ENCODE results near the gene TLK1. TPM values are rescaled to one million over a fixed set of nuclear protein-coding genes. Genes with fewer than 3 reads are reported as not detected.

Gene TLK1
- polyA plus RNA-seq (2011; rRNA removed) (22.2 and 28.3 TPM in 2 replicates), polyA minus RNA-seq (2011; rRNA and poly(A)+ RNA removed) (23.1 and 40.7 TPM in 2 replicates)

GRCh38 chr2:171160119-171160955 is at the start of gene TLK1:
TSS of gene TLK1 (minus strand) at chr2:171160893. CDS start at chr2:171160428, 465 bp downstream.
- peak within 1 kb of the TSS; percentile 88 for H3K27ac ChIP-seq (ENCODE audit: low read depth, low read length)
- no peaks in the 10 kb centered on the region for H3K27me3 ChIP-seq (ENCODE audit: control insufficient read depth, insufficient read depth, low read length)
- no peaks in the 10 kb centered on the region for H3K9me3 ChIP-seq (ENCODE audit: control insufficient read depth, insufficient read depth, low read length)
- ChIA-PET CTCF (interaction anchor here (0.7 to 1.7 kb wide), 3 partner anchors 187 to 258 kb away, joined by 3 to 5 read pairs (median 4); no protein-coding TSS in a partner anchor), POLR2A (interaction anchor here (0.6 to 1.1 kb wide), 7 partner anchors 102 to 1135 kb away, joined by 4 to 9 read pairs (median 5); no protein-coding TSS in a partner anchor)
- no peak for TF ChIP-seq CTCF (IDR thresholded peaks at IDR 0.05; ENCODE audit: low read depth, low read length)
- H3K4me3 ChIP-seq (ENCODE audit: low read depth, low read length): peak within 1 kb of the TSS; percentile 82
- no peak for DNase-seq (ENCODE audit: low read depth, low spot score)

GRCh38 chr2:171210216-171210863 is 49.6 kb upstream of the TLK1 start:
- Histone ChIP-seq H3K4me3 (ENCODE audit: low read depth, low read length) (no peak overlapping the region), H3K9me3 (ENCODE audit: control insufficient read depth, insufficient read depth, low read length) (no peaks in the 10 kb centered on the region), H3K27ac (ENCODE audit: low read depth, low read length) (peak overlapping the region; percentile 42), H3K27me3 (ENCODE audit: control insufficient read depth, insufficient read depth, low read length) (no peaks in the 10 kb centered on the region)
- DNase-seq (ENCODE audit: low read depth, low spot score): no peak
- ChIA-PET POLR2A (interaction anchor here (0.6 kb wide), 1 partner anchor 24 kb away, joined by 3 read pairs; no protein-coding TSS in a partner anchor), CTCF (interaction anchor here (0.7 kb wide), 1 partner anchor 77 kb away, joined by 3 read pairs; no protein-coding TSS in a partner anchor)
- no peak for TF ChIP-seq CTCF (IDR thresholded peaks at IDR 0.05; ENCODE audit: low read depth, low read length)

GRCh38 chr2:171208657-171209056 is 48.0 kb upstream of the TLK1 start:
- TF ChIP-seq CTCF (IDR thresholded peaks at IDR 0.05; ENCODE audit: low read depth, low read length): no peak
- Histone ChIP-seq H3K9me3 (ENCODE audit: control insufficient read depth, insufficient read depth, low read length) (no peaks in the 10 kb centered on the region), H3K4me3 (ENCODE audit: low read depth, low read length) (no peak overlapping the region), H3K27ac (ENCODE audit: low read depth, low read length) (no peak overlapping the region), H3K27me3 (ENCODE audit: control insufficient read depth, insufficient read depth, low read length) (no peaks in the 10 kb centered on the region)
- ChIA-PET POLR2A (no interaction called here), CTCF (no interaction called here)
- no peak for DNase-seq (ENCODE audit: low read depth, low spot score)

GRCh38 chr2:171206422-171207115 is 45.9 kb upstream of the TLK1 start:
- H3K27me3 ChIP-seq (ENCODE audit: control insufficient read depth, insufficient read depth, low read length): no peaks in the 10 kb centered on the region
- H3K4me3 ChIP-seq (ENCODE audit: low read depth, low read length): no peak overlapping the region
- ChIA-PET POLR2A (interaction anchor here (0.6 kb wide), 1 partner anchor 67 kb away, joined by 4 read pairs; no protein-coding TSS in a partner anchor), CTCF (no interaction called here)
- H3K9me3 ChIP-seq (ENCODE audit: control insufficient read depth, insufficient read depth, low read length): no peaks in the 10 kb centered on the region
- H3K27ac ChIP-seq (ENCODE audit: low read depth, low read length): no peak overlapping the region
- TF ChIP-seq CTCF (IDR thresholded peaks at IDR 0.05; ENCODE audit: low read depth, low read length): no peak
- DNase-seq (ENCODE audit: low read depth, low spot score): no peak

Measured in AG04450 (cell line).